CD14-positive monocyte (primary cell): ENCODE results near the gene DPH5. TPM values are rescaled to one million over a fixed set of nuclear protein-coding genes. Genes with fewer than 3 reads are reported as not detected.

ENCODE experiments used
- DNase-seq, 3 donors: peaks; one replicate each; pipeline ENCODE4 v3.0.0-alpha.2; 2011 to 2022
- H2AFZ ChIP-seq: 2 replicates; pipeline ENCODE4 v1.6.0; 2012; ENCODE audit warnings: mild to moderate bottlenecking, low read depth, low read length, inconsistent platforms; ENCODE audit not compliant: insufficient read depth, poor library complexity, severe bottlenecking
- H3K27ac ChIP-seq, 2 donors: 1 replicate in 1 of 2; 2 replicates in 1 of 2; pipeline ENCODE4 v1.5.1; 2012 to 2013; ENCODE audit warnings: low read length in 2 of 2, control low read depth in 1 of 2, inconsistent platforms in 1 of 2, low read depth in 1 of 2, mild to moderate bottlenecking in 1 of 2
- H3K27me3 ChIP-seq, 2 donors: one replicate each; pipeline versions ENCODE4 v1.6.0 to v1.6.1; 2011 to 2013; ENCODE audit warnings: low read length in 2 of 2; ENCODE audit not compliant: control insufficient read depth in 2 of 2, insufficient read depth in 2 of 2
- H3K36me3 ChIP-seq, 2 donors: replicated peaks in 1 of 2; 1 replicate in 1 of 2; 2 replicates in 1 of 2; pipeline versions ENCODE4 v1.5.1 to v1.6.1; 2012 to 2013; ENCODE audit warnings: low read length in 2 of 2, control low read depth in 1 of 2, inconsistent platforms in 1 of 2, mild to moderate bottlenecking in 1 of 2; ENCODE audit not compliant: insufficient read depth in 2 of 2, control insufficient read depth in 1 of 2
- H3K4me1 ChIP-seq, 2 donors: 1 replicate in 1 of 2; 2 replicates in 1 of 2; pipeline versions ENCODE4 v1.5.1 to v1.6.1; 2012 to 2013; ENCODE audit warnings: low read length in 2 of 2, control low read depth in 1 of 2, inconsistent platforms in 1 of 2, mild to moderate bottlenecking in 1 of 2, moderate library complexity in 1 of 2; ENCODE audit not compliant: insufficient read depth in 2 of 2, control insufficient read depth in 1 of 2
- H3K4me2 ChIP-seq: replicated peaks from 2 replicates; pipeline ENCODE3; 2012; ENCODE audit warnings: low read length, moderate library complexity, mild to moderate bottlenecking; ENCODE audit not compliant: poor library complexity, severe bottlenecking; ENCODE audit errors: extremely low read depth
- H3K4me3 ChIP-seq, 3 experiments: fragments of 200-600 bp in 1 of 3; sonication (generic) in 1 of 3; replicated peaks in 1 of 3; 1 replicate in 2 of 3; 2 replicates in 1 of 3; pipeline ENCODE4 v1.5.1; 2011 to 2013; ENCODE audit warnings: low read length in 3 of 3, mild to moderate bottlenecking in 3 of 3, control low read depth in 2 of 3, low read depth in 2 of 3, inconsistent platforms in 1 of 3, moderate library complexity in 1 of 3
- H3K79me2 ChIP-seq: 2 replicates; pipeline ENCODE4 v1.6.0; 2012; ENCODE audit warnings: mild to moderate bottlenecking, control low read depth, inconsistent platforms, low read length, moderate library complexity; ENCODE audit not compliant: insufficient read depth
- H3K9ac ChIP-seq: 2 replicates; pipeline ENCODE4 v1.6.0; 2017; ENCODE audit warnings: low read length, mild to moderate bottlenecking; ENCODE audit not compliant: insufficient read depth, poor library complexity, severe bottlenecking
- H3K9me3 ChIP-seq, 2 donors: replicated peaks in 1 of 2; 1 replicate in 1 of 2; 2 replicates in 1 of 2; pipeline versions ENCODE4 v1.5.1 to v1.6.1; 2012 to 2013; ENCODE audit warnings: low read length in 2 of 2, control low read depth in 1 of 2; ENCODE audit not compliant: control insufficient read depth in 1 of 2, insufficient read depth in 1 of 2
- H4K20me1 ChIP-seq: 2 replicates; pipeline ENCODE4 v1.6.0; 2012; ENCODE audit warnings: mild to moderate bottlenecking, low read length, control low read depth, moderate library complexity; ENCODE audit not compliant: insufficient read depth
- H3K27ac Mint-ChIP-seq, 7 donors: one replicate each; pipeline ENCODE4 v1.8.0; 2020; ENCODE audit warnings: mild to moderate bottlenecking in 7 of 7, mixed read lengths in 7 of 7, moderate library complexity in 6 of 7, inconsistent platforms in 2 of 7
- H3K27me3 Mint-ChIP-seq, 3 donors: one replicate each; pipeline ENCODE4 v1.8.0; 2021 to 2022; ENCODE audit warnings: low read depth in 3 of 3, mild to moderate bottlenecking in 3 of 3, mixed read lengths in 3 of 3, moderate library complexity in 3 of 3, inconsistent platforms in 1 of 3
- H3K36me3 Mint-ChIP-seq, 2 donors: one replicate each; pipeline ENCODE4 v1.8.0; 2020; ENCODE audit warnings: mixed read lengths in 2 of 2, inconsistent platforms in 1 of 2, mild to moderate bottlenecking in 1 of 2
- H3K4me1 Mint-ChIP-seq: one replicate; pipeline ENCODE4 v1.8.0; 2020; ENCODE audit warnings: mild to moderate bottlenecking, mixed read lengths
- H3K4me3 Mint-ChIP-seq, 2 donors: one replicate each; pipeline ENCODE4 v1.8.0; 2020; ENCODE audit warnings: mild to moderate bottlenecking in 2 of 2, mixed read lengths in 2 of 2, moderate library complexity in 1 of 2
- H3K9me3 Mint-ChIP-seq, 7 donors: one replicate each; pipeline ENCODE4 v1.8.0; 2020 to 2022; ENCODE audit warnings: mixed read lengths in 7 of 7, mild to moderate bottlenecking in 6 of 7, moderate library complexity in 6 of 7, inconsistent platforms in 2 of 7
- WGBS: methylation state at CpG from one replicate; pipeline ENCODE4 v1.1.5; 2013; ENCODE audit warnings: missing lambda C conversion rate; ENCODE audit not compliant: insufficient coverage; 5-methylcytosine and 5-hydroxymethylcytosine counted together
- intact Hi-C, 2 donors: fragments of 100-400 bp; cut with micrococcal nuclease; formaldehyde crosslinking; loops; one replicate each; pipeline versions ENCODE4 v1.15.0 to v1.15.1; 2023
- polyA plus RNA-seq, 3 donors: library from polyadenylated mRNA; depleted of rRNA in 1 of 3; unstranded in 2 of 3; stranded (reverse) in 1 of 3; fragments of 300-500 nt in 2 of 3; fragments of >200 nt in 1 of 3; fragmentation: Illumina TruSeq in 2 of 3; gene quantifications; 1 replicate in 2 of 3; 2 replicates in 1 of 3; pipeline ENCODE4 v1.2.3, GENCODE V29; 2012 to 2021
- TF ChIP-seq, protein P1 (sequence below): fragments of 200-600 bp; IDR thresholded peaks from one replicate; pipeline ENCODE4 v1.8.0; 2022; ENCODE audit warnings: antibody characterized with exemption, mild to moderate bottlenecking

DPH5 gene
- polyA plus RNA-seq, 3 donors = 10.3 to 14.3 (median 12.0) TPM

DNA sequence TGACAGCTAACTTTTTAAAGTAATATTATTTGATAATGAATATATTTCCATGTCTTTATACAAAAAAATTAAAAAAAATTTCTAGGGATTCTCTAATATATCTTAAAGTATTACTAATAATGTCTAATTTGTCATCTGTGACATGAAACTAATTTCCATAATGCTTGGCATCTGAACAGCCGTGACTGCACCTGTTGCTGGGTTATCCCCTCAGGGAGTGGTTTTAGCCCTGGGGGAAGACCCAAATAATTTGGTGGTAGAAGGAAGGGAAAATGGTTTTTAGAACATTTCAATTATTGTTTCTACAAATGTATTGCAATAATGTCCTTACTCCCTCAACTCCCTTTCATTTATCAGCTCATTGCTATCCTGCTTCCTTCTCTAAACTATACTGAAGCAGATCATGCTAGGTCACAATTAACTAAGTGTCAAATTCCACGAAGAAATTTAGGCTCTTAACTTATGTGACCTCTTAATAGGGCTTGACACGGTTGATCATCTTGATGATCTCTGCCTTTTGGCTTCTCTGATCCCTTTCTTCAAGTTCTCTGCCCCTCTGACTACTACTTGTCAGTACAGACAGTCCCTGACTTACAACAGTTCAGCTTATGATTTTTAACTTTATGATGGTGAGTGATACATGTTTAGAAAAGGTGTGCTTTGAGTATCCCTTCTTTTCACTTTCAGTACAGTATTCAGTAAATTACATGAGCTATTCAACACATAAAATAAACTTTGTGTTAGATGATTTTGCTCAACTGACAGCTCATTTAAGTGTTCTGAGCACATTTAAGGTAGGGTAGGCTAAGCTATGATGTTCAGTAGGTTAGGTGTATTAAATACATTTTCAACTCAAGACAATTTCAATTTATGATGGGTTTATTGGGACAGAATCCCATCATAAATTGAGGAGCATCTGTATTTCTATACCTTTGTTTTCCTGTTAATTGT lies 26.4 kb upstream of the DPH5 start:
- no peak overlapping the region for H3K4me2 ChIP-seq
- H3K4me1 ChIP-seq = no peaks in the 10 kb centered on the region
- H2AFZ ChIP-seq = no peak overlapping the region
- H3K27ac Mint-ChIP-seq = no peak overlapping the region
- no peaks in the 10 kb centered on the region for H3K27me3 Mint-ChIP-seq
- H3K79me2 ChIP-seq = no peaks in the 10 kb centered on the region
- H3K4me3 ChIP-seq = no peak overlapping the region
- 68% methylated on average over 2 of the region's 3 CpGs for WGBS
- no peak for DNase-seq
- intact Hi-C loops = no loop called here
- no peaks in the 10 kb centered on the region for H3K9me3 Mint-ChIP-seq
- no peaks in the 10 kb centered on the region for H3K9me3 ChIP-seq
- H4K20me1 ChIP-seq = no peaks in the 10 kb centered on the region
- H3K9ac ChIP-seq = no peak overlapping the region
- H3K36me3 ChIP-seq = no peaks in the 10 kb centered on the region
- peaks cover 0 to 4% of the 10 kb centered on the region in 2 donors for H3K36me3 Mint-ChIP-seq
- H3K27ac ChIP-seq = no peak overlapping the region
- no peak overlapping the region for H3K4me3 Mint-ChIP-seq
- TF ChIP-seq, protein P1, sequence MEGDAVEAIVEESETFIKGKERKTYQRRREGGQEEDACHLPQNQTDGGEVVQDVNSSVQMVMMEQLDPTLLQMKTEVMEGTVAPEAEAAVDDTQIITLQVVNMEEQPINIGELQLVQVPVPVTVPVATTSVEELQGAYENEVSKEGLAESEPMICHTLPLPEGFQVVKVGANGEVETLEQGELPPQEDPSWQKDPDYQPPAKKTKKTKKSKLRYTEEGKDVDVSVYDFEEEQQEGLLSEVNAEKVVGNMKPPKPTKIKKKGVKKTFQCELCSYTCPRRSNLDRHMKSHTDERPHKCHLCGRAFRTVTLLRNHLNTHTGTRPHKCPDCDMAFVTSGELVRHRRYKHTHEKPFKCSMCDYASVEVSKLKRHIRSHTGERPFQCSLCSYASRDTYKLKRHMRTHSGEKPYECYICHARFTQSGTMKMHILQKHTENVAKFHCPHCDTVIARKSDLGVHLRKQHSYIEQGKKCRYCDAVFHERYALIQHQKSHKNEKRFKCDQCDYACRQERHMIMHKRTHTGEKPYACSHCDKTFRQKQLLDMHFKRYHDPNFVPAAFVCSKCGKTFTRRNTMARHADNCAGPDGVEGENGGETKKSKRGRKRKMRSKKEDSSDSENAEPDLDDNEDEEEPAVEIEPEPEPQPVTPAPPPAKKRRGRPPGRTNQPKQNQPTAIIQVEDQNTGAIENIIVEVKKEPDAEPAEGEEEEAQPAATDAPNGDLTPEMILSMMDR = no peak
- H3K4me1 Mint-ChIP-seq = no peaks in the 10 kb centered on the region
- H3K27me3 ChIP-seq = no peaks in the 10 kb centered on the region

DNA sequence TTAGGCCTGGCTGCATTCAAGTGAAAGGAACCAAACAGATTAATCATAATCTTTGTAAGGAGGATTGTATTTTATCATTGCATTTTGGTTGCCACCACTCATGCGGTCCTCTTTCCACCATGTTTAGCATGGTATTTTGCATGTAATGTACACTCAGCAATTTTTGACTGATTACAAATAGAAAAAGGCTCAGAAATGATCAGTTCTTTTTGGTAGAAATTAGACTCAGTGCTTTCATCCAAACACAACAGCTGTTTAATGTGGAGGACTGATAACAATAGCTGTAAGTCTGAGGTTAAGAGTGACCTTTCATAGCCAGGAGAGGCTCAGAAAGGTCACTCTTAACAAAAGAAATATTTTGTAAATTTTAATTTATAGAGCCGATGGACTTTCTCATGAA lies 25.3 kb upstream of the DPH5 start:
- no CpG with 5 or more reads among the region's 2 CpGs for WGBS
- Histone ChIP-seq H3K4me1 (no peaks in the 10 kb centered on the region), H2AFZ (no peak overlapping the region), H3K9me3 (no peaks in the 10 kb centered on the region), H4K20me1 (no peaks in the 10 kb centered on the region), H3K4me2 (no peak overlapping the region), H3K9ac (no peak overlapping the region), H3K27ac (no peak overlapping the region), H3K27me3 (no peaks in the 10 kb centered on the region), H3K4me3 (no peak overlapping the region), H3K36me3 (no peaks in the 10 kb centered on the region), H3K79me2 (no peaks in the 10 kb centered on the region)
- Mint-ChIP-seq H3K9me3 (no peaks in the 10 kb centered on the region), H3K36me3 (peaks cover 0 to 7% of the 10 kb centered on the region in 2 donors), H3K4me3 (no peak overlapping the region), H3K27me3 (no peaks in the 10 kb centered on the region), H3K27ac (no peak overlapping the region), H3K4me1 (no peaks in the 10 kb centered on the region)
- TF ChIP-seq, protein P1 = no peak
- intact Hi-C loops = no loop called here
- no peak for DNase-seq
